Measurements from ENCODE around the gene SWAP70. TPM values are rescaled to one million over a fixed set of nuclear protein-coding genes. Genes with fewer than 3 reads are reported as not detected.

Gene SWAP70
- total and polyA plus RNA-seq, 2 experiments from 2014 or later: 30.3 to 33.3 TPM

GRCh38 chr11:9624448-9624847 is 39.4 kb upstream of the SWAP70 start (continued):
- TF ChIP-seq ZNF462 (CRISPR knock-in tag; IDR thresholded peaks at IDR 0.05): no peak

GRCh38 chr11:9625162-9625561 is 38.7 kb upstream of the SWAP70 start:
- H3K27ac Mint-ChIP-seq: no peak overlapping the region
- peak overlapping the region; percentile 30; the same call in 1 of the 2 replicates for H2AFZ ChIP-seq
- DNase-seq (ENCODE audit: low spot score): no peak
- no peak for TF ChIP-seq ZNF462 (CRISPR knock-in tag; IDR thresholded peaks at IDR 0.05)
- TF ChIP-seq CREB1 (CRISPR knock-in tag; IDR thresholded peaks at IDR 0.05; ENCODE audit: low read depth): no peak
- no peak for TF ChIP-seq STAT1 (IDR thresholded peaks at IDR 0.05; ENCODE audit: unreplicated experiment)
- no peak for TF ChIP-seq ETS1 (IDR thresholded peaks at IDR 0.05)
- no peak for TF ChIP-seq CTCF (conservative IDR thresholded peaks at IDR 0.05; ENCODE audit: low read depth in 2 of 2)
- no peak for TF ChIP-seq ZNF114 (CRISPR knock-in tag; IDR thresholded peaks at IDR 0.05)
- no peak for TF ChIP-seq EZH2phosphoT487 (IDR thresholded peaks at IDR 0.05; ENCODE audit: unreplicated experiment)

More at GRCh38 chr11:9625162-9625561, 38.7 kb upstream of the SWAP70 start:
- Mint-ChIP-seq H3K4me1 (peaks cover 45% of the 10 kb centered on the region), H3K27me3 (ENCODE audit: insufficient read depth, low read depth, poor library complexity) (peaks cover 16% of the 10 kb centered on the region), H3K36me3 (ENCODE audit: low read depth) (peaks cover 17% of the 10 kb centered on the region), H3K4me3 (no peak overlapping the region), H3K9me3 (peaks cover 10% of the 10 kb centered on the region)
- Histone ChIP-seq H3K27me3 (ENCODE audit: insufficient read depth) (no peaks in the 10 kb centered on the region), H3K9me2 (ENCODE audit: insufficient read depth) (no peaks in the 10 kb centered on the region), H3K79me2 (replicated peaks; ENCODE audit: insufficient read depth) (no peaks in the 10 kb centered on the region), H3K4me1 (ENCODE audit: insufficient read depth) (peaks cover 20% of the 10 kb centered on the region), H3K4me3 (no peak overlapping the region), H3K4me2 (no peak overlapping the region), H3F3A (replicated peaks; ENCODE audit: low read depth) (no peaks in the 10 kb centered on the region; the same call in 1 of the 2 replicates), H3K36me3 (ENCODE audit: insufficient read depth) (no peaks in the 10 kb centered on the region), H4K20me1 (replicated peaks; ENCODE audit: insufficient read depth) (no peaks in the 10 kb centered on the region), H3K27ac (ENCODE audit: low read depth) (no peak overlapping the region)
- ATAC-seq: no peak
